GM23248 (cell line): ENCODE results near the gene ZNF425.

ENCODE experiments used
- EZH2 ChIP-seq: fragments of 200-600 bp; sonication (generic); IDR thresholded peaks from 2 replicates; pipeline ENCODE4 v1.6.1; 2018; ENCODE audit warnings: antibody characterized with exemption, mild to moderate bottlenecking; ENCODE audit not compliant: insufficient read depth, poor library complexity, severe bottlenecking
- EZH2phosphoT487 ChIP-seq: fragments of 200-600 bp; sonication (generic); IDR thresholded peaks from 2 replicates; pipeline ENCODE4 v1.6.1; 2018; ENCODE audit warnings: antibody characterized with exemption, moderate library complexity, mild to moderate bottlenecking, low read depth; ENCODE audit not compliant: insufficient read depth

GRCh38 chr7:149172534-149172920 is 46.4 kb upstream of the ZNF425 start:
- TF ChIP-seq EZH2, result no peak
- no peak for TF ChIP-seq EZH2phosphoT487
